CD4-positive, alpha-beta T cell treated with Interleukin-17A for 4 hours (primary cell): ENCODE measurements around the gene MPPED1.

ENCODE experiments used
- DNase-seq: peaks from one replicate; pipeline ENCODE4 v3.0.0-alpha.2; 2020; ENCODE audit warnings: mixed read lengths

The MPPED1 gene

DNA sequence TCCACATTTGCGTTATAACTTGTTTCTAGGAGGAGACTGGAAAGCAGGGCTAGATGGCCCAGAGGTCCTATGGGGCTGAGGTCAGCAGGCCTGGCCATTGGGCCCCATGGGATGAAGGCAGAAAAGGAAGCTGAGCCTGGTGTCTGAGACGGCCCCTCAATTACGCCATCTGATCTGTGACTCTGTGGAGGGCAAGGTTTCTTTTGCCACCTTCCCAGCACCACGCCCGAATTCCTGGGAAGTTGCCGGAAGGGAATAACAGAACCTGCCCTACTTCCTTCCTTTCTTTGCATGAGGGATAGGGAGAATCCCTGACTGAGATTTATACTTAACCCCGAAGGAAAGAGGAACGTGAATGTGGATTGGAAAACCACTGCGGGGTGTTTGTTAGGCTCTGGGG is 118.1 kb downstream of the MPPED1 start:
- no peak for DNase-seq

DNA sequence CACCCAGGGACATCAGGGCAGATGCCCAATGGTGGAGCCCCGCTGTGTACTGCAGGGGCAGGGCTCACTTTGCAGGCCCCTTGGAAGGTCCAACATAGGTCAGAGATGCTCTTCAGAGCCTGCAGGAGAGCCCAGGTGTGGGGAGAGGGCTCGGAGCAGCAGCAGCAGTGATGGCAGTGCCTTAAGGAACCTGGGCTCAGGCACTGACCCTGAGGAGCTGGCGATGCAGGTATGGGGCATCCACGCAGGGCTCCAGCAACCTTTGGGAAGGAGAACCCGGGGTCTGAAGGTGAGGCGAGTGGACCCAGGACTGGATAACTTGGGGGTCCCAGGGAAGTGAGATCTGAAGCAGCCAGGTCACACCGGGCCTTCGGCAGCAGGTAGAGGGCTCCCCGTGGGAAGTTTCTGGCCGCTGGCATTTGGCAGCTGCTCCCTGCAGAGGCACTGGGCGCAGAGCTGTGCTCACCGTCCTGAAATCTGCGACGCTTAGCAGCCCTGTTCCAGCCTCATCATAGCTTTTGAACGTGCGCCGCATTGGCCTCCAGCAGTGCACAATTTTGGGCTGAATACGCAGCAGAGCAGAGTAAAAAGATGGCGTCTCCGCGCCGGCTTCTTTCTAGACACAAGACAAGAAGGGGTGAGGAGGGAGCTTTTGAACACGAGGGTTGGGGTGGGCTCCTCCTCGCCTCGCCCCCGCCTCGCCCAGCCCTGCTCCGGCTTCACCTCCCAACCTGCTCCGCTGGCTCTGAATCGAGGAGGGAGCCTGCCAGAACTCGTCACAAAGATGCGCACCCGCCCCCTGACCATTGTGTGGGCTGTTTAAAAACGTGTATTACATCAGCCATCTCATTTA is 118.8 kb downstream of the MPPED1 start:
- DNase-seq = no peak

DNA sequence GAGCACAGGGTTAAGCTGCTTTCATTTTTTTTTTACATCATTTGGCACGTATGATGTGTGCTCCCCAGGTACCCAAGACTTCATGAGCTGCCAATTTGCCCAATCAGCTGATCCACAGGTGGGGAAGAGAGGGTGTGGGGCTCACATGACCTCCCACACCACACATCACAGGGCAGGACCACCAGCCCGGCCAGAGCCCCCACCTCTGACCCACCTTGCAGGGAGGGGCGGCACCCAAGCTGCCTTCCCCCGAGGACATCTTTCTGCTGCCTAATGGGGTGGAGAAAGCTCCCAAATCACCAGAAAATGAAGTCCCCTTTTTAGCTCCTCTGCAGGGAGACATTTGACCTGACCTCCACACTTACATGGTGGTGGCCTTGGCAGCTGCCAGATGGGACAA is 119.8 kb downstream of the MPPED1 start:
- no peak for DNase-seq

DNA sequence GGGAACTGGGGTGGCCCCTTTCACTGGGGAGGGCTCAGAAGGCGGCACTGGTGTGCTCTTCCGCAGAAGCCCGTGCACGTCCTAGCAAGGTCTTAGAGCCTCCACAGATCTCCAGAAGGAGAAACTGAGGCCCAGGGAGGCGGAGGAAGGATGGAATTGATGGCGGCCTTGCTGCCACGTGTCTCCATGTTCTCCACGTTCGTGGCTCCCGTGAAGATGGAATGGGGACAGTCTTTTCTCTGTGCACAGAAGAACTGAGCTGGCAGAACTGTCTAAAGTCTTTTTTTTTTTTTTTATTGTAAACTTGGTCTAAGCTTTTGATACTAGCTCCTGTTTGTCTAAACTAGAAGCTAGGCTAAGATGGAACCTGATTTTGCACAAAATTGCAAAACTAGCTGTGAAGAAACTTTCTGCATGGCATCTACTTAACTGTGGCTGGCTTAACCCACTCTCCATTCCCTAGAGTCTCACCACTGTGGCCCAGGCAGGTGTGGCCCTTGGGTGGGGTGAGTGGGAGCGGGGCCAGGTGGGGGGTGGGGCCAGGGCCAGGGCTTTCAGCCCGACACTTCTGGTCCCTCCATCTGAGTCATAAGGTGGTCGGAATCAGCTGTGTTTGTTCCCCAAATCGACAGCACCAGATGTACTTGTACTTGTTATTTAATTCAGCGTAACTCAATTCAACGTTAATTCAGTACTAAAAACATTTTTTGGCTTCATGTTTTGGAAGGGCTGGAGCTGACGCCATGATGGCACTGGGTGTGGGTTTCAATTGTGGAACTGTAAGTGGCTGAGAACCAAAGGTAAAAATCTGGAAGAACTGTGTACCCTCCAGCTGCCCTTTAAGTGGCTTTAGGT is 120.7 kb downstream of the MPPED1 start:
- no peak for DNase-seq

DNA sequence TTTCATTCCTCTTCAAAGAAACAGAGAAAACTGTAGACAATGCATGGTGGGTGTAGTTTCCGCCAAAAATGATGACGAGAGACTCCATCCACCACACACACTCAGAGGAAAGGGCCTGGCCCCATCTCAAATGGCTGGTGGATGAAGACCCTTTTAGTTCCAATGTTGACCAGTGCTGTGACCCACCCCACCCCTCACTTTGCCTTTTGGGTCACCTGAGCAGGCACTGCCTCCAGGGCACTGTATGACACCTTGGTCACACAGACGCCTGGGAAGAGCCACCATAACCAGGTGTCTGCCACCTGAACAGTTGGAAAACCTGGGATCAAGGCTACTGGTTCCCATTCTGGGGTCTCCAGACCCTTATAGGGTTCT is 121.3 kb downstream of the MPPED1 start:
- no peak for DNase-seq

DNA sequence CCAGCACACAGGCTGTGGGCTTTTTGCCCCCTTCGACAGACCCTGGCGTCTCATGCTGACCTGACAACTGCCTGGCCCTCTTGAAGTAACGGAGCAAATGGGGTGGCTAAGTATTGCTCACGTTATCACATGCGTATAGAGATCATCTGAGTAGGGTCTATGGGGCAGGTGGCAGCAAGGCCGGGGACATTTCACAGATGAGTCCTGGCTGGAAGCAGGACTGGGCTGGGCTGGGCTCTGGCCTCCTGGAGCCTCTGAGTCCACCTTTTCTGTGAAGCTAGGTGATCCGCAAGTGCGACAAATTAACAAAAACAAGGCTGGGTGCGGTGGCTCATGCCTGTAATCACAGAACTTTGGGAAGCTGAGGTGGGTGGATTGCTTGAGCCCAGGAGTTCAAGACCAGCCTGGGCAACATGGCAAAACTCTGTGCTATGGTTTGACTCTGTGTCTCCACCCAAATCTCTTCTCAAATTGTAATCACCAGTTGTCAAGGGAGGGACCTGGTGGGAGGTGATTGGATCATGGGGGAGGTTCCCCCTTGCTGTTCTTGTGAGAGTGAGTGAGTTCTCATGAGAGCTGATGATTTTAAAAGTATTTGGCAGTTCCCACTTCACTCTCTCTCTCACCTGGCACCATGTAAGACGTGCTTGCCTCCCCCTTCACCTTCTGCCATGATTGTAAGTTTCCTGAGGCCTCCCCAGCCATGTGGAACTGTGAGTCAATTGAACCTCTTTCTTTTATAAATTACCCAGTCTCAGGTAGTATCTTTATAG is 122.0 kb downstream of the MPPED1 start:
- DNase-seq = no peak

DNA sequence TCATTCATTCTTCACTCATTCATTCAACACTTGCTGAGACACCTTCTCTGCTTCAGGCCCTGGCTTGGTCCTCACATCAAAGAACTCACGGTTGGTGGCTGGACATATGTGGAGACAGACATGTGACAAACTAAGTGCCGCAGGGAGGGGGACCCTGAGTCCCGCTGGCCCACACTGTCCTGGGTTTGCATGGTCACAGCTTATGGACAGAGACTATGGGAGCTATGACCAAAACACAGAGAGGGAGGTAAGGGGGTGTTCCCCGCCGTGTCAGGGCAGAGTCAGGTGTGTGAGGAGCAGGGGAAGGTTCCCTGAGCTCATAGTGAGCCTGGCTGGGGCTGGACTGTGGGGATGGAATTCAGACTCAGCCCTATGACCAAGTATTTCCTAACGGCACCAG is 123.1 kb downstream of the MPPED1 start:
- DNase-seq = no peak

DNA sequence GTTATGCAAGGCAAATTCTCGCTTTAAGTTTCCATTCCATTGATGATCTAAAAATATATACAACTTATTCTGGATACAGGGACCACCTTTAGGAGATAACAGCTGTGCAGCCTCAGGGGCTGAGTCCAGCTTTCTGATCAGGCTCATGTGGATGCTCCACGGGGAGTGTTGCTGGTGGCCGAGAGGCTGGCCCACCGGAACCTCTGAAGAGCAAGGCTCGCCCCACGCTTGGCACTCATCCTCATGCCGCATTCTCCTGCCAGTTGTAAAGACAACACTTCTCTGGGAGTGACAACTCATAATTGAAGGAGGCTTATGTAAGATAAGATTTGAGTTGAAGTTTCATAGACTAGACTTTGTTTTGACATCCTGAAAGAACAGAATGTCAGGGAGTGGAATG is 123.5 kb downstream of the MPPED1 start:
- DNase-seq = no peak

DNA sequence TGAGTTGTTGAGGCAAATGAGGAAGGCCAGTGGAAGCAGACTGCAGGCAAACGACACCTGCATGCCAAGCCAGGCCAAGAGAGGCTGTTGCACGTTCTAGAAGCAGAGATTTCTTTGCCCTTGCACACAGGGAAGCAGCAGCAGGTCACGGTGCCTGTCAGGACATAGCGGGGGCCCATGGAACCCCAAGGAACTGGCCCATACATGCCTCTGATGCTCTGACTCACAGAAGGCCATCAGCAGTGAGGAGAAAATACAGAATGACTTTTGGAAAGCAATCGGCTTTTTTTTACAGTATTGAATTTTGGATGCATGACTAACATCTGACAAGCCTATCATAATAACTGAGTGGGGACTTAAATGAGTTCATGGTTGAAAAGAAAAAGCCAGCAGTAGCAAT is 123.9 kb downstream of the MPPED1 start:
- no peak for DNase-seq

DNA sequence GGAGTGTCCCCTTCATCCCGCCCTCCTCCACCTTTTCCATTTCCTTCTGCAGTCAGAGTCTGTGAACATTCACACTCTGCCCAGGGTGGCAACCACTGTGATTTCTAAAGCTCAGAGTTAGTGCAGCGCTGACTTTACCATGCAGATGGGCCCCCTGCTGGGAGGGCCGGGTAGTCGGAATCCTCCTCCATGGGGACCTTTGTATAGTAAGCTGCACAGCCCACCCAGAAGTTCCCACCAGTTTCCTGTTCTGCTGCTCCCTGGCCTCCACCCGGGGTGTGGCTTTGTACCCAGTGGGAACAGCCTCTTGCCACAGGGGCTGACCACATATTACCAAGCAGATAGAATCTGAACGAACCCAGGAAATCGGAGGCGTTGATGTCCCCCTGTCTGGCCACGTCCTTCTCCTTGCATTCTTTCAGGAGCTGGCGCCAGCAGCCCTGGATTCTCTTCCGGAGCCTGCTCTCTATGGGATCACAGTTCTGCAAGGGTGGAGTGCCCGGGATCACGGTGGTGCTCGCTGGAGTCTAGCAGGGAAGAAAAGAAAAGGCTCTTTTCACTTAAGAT is 125.3 kb downstream of the MPPED1 start:
- no peak for DNase-seq

DNA sequence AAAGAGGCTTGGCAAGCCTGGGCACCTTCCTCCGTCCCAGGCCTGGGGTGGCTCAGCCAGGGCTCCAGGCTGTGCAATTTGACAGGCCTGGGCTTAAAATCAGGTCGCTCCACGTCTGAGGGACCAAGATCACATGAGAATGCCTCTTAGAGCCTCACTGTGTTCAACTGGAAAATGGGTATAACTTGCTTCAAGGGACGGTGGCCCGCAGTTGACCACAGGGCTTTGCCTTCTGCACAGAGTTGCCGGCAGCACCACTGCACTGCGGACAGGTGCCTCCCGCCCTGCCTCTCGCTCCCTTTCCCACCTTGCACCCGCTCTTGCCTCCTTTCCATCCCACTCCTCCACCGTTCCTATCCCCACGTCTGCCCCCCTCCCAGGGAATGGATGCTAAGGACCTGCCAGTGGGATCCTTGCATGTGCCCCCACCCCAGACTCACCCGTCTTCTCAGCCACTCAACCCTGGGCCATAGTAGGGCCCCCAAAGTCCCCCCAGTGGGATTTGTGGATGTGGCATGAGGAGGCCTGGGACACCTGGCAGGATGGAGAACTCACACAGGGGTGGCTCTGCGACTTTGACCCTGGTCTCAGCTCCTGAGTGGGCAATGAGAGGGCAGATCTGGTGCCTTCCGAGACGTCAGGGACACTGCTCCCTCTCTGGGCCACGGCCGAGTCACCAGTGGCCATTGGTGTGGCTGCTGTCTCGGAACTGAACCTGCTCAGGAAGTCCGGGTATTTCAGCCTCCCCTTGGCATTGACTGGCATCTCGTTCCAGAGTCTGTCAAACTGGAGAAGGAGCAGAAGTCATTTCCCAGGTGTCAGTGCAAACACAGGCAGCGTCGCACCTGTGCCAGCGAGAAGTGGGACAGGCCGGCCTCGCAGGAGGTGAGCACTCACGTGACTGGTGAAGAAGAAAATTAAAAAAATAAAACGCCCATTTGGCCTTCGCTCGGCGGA is 128.0 kb downstream of the MPPED1 start:
- DNase-seq = no peak

DNA sequence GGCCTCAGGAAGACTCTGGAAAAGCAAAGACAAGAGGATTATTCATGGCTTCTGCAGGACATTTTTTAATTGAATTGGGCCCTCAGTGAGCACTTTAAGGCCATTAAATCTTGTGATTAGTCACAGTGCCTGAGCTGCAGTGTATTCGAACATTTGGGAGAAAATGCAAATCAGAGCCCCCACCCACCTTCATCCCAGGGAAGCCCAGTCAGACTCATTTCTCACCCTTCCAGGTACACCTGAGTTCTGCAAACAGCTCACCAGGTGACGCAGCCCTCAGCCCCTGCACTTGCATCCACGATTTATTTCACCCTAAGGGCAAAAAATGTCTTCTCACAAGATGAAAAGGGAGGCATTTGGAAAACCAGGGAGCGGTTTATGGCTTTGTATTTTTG is 128.7 kb downstream of the MPPED1 start:
- DNase-seq = no peak

DNA sequence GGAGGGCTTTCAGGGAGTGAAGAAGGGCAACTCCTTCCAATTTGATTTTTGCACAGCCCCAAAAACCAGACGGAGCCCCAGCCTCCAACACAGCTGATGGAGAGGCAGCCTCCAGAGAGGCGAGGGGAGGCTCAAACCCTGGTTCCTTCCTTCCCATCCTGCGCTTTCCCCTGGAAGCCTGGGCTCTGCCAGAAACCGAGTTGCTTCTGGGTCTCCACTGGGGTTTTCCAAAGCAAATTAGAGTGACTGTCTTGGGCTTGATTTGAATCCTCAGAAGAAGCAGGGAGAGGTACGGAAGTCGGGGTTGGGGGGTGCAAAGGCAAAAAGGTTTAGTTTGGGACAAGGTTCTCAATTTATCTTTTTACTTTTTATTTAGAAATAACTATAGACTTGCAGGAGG is 129.2 kb downstream of the MPPED1 start:
- DNase-seq = no peak

DNA sequence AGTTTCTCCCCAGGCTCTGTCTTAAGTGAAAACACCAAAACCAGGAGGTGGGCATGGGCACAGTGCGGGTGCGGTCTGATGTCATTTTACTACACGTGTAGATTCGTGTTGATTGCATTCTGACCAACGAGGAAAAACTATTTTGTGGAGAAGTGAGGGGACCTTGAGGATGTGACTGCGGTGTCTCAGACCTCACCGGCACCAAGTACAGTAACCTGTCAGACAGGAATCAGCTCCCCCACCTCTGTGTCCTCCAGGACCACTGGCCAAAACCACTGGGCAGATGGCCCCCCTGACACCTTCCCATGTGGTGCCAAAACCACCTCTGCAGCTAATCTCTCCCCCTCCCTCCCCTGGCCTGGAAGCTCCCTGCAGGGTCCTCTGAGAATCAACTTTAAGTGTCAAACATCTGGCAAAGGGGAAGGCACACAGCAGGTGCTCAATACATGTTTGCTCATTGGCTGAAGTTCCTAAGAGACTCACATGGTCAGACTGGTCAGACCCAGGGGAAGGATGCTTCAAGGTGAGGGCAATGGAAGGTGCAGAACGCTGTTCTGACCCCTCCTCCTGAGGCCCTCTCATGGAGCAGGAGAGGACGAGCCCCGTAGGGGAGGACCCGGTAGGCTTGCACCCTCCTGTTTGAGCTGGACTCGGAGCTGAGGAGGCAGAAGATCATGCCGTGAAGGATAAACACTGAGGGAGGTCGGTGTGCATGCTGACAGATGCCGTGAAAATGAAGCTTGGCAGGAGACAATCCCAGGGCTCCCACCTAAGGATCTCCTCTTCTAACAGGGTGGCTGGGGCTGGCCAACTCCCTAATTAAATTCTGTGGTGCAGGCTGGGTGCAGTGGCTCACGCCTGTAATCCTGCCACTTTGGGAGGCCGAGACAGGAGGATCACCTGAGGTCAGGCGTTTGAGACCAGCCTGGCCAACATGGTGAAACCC is 129.9 kb downstream of the MPPED1 start:
- no peak for DNase-seq

DNA sequence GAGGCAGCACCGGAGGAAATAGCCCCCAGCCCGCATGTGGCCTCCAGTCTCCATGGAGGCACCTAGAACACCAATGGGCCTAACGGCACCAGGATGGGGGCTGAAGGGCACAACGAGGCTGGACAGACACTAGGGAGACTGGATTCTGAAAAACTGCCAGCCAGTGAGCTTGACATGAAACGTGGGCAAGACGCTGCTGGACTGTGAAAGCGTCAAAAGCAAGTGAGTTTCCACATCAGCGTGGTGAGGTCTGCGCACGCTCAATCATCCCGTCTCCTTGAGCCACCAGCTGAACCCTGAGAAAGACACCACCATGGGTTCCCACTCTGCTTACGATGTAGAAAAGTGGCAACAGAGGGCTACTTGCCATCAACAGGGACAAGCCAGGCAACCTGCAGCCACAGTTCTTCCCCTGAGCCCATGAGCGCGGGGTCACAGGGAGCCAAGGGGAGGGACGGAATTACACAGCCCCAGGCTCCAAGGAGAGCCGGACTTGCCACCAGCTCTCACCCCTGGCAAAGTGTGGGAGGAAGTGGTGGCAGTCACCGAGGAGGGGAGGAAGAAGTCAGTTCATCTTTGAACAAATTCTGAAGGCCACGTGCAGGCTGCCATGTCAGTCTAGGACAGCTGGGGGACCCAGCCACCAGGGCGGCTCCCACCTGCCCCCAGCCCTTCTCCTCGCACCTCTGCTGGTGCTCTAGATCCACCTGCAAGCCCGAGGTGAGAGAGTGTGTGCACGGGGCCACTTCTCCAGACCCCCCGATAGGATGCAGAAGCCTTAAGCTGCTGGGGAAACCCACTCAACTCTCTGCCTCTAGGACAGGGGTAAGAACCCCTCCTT is 131.1 kb downstream of the MPPED1 start:
- no peak for DNase-seq

DNA sequence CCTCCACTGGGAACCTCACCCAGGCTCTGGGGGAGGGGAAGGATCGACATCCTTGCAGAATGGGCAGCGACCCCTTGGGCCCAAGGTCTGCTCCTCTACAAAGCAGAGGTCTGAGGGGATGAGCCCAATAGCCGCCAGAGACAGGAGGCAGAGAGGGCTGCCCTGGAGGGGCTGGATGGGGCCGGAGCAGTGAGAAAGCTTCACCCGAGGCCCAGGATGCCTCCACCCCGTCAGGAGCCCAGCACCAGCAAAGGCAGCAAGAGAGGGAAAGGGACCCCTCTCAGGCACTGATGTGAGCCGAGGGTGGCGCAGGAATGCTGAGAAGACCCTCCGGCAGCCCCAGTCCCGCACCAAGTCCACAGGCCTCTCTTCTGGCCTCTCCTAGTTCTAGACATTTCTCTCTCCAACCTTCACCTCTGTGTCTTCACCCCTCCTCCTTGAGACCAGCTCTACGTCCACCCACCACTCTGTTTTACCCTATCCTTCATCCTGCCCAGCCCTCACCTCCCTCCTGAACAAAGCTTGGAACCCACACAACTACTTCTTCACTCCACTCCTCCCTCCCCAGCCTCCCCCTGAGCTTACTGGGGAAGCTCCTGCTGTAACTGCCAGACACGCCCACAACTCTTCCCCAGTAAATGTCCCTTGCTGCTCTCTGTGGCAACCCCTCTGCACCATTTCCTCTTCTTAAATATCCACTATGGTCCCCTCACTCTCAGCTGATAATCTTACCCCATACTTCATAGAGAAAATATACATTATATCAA is 131.9 kb downstream of the MPPED1 start:
- DNase-seq = no peak

DNA sequence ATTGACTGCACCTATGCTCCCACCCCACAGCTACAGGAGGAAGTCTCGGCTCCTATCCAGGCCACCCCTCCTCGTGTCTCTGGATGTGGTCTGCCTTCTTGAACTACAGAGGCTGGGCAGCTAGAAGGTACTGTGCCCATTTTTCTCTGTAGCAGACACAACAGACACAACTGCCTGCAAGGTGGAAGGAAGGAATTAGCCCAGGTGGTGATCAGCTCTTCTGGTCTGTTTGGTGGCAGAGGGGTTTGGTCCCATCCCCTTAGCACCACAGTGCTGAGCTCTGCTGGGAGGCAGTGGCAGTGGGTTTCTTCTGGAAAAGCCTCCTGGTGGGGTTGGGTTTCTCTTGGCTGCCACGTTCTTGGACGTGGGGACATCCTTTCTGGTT is 132.5 kb downstream of the MPPED1 start:
- DNase-seq = no peak

DNA sequence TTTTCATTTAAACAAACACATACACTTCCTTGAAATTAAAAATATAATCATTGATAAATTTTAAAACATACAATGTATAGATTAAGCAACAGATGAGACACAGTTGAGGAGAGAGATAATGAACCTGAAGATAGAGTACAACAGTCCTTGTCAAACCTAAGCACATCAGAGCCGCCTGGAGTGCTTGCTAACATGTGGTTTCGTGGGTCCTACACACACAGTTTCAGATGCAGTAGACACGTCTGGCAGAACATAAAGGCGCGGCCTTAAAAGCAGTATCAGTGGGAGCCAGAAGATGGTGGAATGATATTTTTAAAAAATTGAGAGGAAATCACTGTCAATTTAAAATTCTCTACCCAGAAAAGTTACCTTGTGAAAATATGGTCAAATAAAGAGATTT is 134.4 kb downstream of the MPPED1 start:
- no peak for DNase-seq

DNA sequence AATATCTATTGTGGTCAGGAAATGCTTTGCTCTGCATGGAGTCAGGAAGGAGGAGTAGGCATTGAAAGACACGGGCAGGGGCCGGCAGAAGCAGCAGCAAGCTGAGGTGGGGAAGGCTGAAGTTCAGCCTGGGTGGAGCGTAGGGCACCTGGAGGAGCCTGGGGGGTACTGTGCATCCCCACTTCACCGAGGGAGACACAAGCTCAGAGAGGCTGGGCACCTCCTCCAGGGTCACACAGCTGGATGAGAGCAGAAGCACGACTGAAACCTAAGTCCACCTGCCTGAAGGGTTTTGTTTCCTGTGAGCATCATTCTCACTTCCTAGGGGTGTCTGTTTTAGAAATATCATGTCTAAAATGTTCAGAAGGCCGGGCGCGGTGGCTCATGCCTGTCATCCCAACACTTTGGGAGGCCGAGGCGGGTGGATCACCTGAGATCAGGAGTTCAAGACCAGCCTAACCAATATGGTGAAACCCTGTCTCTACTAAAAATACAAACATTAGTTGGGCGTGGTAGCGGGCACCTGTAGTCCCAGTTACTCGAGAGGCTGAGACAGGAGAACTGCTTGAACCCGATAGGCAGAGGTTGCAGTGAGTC is 138.3 kb downstream of the MPPED1 start:
- no peak for DNase-seq
